ENCODE results near the gene ABHD12B. TPM values are rescaled to one million over a fixed set of nuclear protein-coding genes. Genes with fewer than 3 reads are reported as not detected.

ABHD12B gene
- total and polyA plus RNA-seq, 2 experiments from 2014 or later, result 9.0 to 52.8 TPM

DNA sequence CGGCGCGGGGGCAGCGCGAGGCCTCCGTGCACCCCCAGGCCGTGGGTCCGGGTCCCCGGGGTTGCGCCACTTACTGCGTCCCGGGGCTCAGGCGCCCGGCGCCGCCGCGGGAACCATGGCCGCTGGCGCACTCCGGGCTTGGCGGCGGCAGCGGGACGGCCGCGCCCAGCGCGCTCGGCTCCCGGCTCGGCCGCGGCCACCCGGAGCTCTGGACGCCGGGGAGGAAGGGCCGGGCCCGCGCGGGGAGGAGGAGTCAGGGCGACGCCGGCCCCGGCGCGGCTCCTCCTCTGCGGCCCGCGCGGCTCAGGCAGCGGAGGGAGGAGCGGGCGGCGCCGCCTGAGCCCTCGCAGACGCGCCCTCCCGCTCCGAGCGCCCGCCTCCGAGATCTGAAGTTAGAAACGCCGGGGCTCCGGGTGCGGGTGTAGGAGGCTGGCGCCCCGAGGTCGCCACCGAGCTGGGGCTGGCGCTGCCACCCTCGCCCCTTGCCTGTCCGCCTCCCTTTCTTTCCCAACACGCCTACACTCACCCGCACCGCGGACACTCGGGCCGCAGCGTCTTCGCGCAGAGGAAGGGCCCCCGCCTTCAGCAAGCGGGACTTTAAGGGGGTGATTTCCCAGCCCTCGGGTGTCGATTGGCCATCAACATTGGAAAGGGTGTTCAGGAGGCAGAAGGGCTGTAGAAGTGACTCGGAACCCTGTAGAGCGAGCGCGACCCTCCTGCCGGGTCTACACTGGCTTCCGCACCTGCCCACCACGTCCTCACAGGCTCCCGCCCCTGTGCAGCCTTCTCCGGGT is 40.7 kb upstream of the ABHD12B start, which contains the start of gene NIN:
TSS of gene NIN (minus strand) at position 231 of the 794 bp plus-strand sequence. CDS start 9,106 bp downstream, outside the sequence.
- peaks cover 3% of the 10 kb centered on the region; the same call in 2 of the 3 replicates for H3K36me3 Mint-ChIP-seq (ENCODE audit: low read depth)
- peak within 1 kb of the TSS; percentile 86 for H3K4me3 ChIP-seq
- ATAC-seq (peak; percentile 79), DNase-seq (ENCODE audit: low spot score) (peak; percentile 88)
- no peak within 1 kb of the TSS for H3K27ac ChIP-seq (ENCODE audit: low read depth)
- peaks cover 16% of the 10 kb centered on the region for H3F3A ChIP-seq (replicated peaks; ENCODE audit: low read depth)
- peak within 1 kb of the TSS; percentile 88 for H3K4me3 Mint-ChIP-seq
- no peaks in the 10 kb centered on the region for H3K9me2 ChIP-seq (ENCODE audit: insufficient read depth)
- peaks cover 66% of the 10 kb centered on the region for H3K27me3 Mint-ChIP-seq (ENCODE audit: insufficient read depth, low read depth, poor library complexity)
- TF ChIP-seq, protein P1, sequence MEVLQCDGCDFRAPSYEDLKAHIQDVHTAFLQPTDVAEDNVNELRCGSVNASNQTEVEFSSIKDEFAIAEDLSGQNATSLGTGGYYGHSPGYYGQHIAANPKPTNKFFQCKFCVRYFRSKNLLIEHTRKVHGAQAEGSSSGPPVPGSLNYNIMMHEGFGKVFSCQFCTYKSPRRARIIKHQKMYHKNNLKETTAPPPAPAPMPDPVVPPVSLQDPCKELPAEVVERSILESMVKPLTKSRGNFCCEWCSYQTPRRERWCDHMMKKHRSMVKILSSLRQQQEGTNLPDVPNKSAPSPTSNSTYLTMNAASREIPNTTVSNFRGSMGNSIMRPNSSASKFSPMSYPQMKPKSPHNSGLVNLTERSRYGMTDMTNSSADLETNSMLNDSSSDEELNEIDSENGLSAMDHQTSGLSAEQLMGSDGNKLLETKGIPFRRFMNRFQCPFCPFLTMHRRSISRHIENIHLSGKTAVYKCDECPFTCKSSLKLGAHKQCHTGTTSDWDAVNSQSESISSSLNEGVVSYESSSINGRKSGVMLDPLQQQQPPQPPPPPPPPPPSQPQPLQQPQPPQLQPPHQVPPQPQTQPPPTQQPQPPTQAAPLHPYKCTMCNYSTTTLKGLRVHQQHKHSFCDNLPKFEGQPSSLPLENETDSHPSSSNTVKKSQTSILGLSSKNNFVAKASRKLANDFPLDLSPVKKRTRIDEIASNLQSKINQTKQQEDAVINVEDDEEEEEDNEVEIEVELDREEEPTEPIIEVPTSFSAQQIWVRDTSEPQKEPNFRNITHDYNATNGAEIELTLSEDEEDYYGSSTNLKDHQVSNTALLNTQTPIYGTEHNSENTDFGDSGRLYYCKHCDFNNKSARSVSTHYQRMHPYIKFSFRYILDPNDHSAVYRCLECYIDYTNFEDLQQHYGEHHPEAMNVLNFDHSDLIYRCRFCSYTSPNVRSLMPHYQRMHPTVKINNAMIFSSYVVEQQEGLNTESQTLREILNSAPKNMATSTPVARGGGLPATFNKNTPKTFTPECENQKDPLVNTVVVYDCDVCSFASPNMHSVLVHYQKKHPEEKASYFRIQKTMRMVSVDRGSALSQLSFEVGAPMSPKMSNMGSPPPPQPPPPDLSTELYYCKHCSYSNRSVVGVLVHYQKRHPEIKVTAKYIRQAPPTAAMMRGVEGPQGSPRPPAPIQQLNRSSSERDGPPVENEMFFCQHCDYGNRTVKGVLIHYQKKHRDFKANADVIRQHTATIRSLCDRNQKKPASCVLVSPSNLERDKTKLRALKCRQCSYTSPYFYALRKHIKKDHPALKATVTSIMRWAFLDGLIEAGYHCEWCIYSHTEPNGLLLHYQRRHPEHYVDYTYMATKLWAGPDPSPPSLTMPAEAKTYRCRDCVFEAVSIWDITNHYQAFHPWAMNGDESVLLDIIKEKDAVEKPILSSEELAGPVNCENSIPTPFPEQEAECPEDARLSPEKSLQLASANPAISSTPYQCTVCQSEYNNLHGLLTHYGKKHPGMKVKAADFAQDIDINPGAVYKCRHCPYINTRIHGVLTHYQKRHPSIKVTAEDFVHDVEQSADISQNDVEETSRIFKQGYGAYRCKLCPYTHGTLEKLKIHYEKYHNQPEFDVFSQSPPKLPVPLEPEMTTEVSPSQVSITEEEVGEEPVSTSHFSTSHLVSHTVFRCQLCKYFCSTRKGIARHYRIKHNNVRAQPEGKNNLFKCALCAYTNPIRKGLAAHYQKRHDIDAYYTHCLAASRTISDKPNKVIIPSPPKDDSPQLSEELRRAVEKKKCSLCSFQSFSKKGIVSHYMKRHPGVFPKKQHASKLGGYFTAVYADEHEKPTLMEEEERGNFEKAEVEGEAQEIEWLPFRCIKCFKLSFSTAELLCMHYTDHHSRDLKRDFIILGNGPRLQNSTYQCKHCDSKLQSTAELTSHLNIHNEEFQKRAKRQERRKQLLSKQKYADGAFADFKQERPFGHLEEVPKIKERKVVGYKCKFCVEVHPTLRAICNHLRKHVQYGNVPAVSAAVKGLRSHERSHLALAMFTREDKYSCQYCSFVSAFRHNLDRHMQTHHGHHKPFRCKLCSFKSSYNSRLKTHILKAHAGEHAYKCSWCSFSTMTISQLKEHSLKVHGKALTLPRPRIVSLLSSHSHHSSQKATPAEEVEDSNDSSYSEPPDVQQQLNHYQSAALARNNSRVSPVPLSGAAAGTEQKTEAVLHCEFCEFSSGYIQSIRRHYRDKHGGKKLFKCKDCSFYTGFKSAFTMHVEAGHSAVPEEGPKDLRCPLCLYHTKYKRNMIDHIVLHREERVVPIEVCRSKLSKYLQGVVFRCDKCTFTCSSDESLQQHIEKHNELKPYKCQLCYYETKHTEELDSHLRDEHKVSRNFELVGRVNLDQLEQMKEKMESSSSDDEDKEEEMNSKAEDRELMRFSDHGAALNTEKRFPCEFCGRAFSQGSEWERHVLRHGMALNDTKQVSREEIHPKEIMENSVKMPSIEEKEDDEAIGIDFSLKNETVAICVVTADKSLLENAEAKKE (CRISPR knock-in tag; IDR thresholded peaks at IDR 0.05), result no peak
- TF ChIP-seq ETS1 (IDR thresholded peaks at IDR 0.05), result no peak
- TF ChIP-seq EZH2phosphoT487 (IDR thresholded peaks at IDR 0.05; ENCODE audit: unreplicated experiment), result no peak
- no peak for TF ChIP-seq JUNB (IDR thresholded peaks at IDR 0.05; ENCODE audit: unreplicated experiment)
- TF ChIP-seq, protein P2, sequence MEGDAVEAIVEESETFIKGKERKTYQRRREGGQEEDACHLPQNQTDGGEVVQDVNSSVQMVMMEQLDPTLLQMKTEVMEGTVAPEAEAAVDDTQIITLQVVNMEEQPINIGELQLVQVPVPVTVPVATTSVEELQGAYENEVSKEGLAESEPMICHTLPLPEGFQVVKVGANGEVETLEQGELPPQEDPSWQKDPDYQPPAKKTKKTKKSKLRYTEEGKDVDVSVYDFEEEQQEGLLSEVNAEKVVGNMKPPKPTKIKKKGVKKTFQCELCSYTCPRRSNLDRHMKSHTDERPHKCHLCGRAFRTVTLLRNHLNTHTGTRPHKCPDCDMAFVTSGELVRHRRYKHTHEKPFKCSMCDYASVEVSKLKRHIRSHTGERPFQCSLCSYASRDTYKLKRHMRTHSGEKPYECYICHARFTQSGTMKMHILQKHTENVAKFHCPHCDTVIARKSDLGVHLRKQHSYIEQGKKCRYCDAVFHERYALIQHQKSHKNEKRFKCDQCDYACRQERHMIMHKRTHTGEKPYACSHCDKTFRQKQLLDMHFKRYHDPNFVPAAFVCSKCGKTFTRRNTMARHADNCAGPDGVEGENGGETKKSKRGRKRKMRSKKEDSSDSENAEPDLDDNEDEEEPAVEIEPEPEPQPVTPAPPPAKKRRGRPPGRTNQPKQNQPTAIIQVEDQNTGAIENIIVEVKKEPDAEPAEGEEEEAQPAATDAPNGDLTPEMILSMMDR (conservative IDR thresholded peaks at IDR 0.05; ENCODE audit: low read depth in 2 of 2), result no peak
- TF ChIP-seq ZNF331 (CRISPR knock-in tag; IDR thresholded peaks at IDR 0.05; ENCODE audit: low read depth), result no peak
- no peak for TF ChIP-seq CREB1 (CRISPR knock-in tag; IDR thresholded peaks at IDR 0.05; ENCODE audit: low read depth)
- H3K9me3 Mint-ChIP-seq, result no peaks in the 10 kb centered on the region; the same call in 2 of the 3 replicates
- peaks cover 20% of the 10 kb centered on the region for H3K4me1 ChIP-seq (ENCODE audit: insufficient read depth)
- H3K4me1 Mint-ChIP-seq, result peaks cover 33% of the 10 kb centered on the region
- peak within 1 kb of the TSS; percentile 97 for H3K4me2 ChIP-seq
- H2AFZ ChIP-seq, result peak within 1 kb of the TSS; percentile 91
- H3K27me3 ChIP-seq (ENCODE audit: insufficient read depth), result peaks cover 81% of the 10 kb centered on the region
- H4K20me1 ChIP-seq (replicated peaks; ENCODE audit: insufficient read depth), result peaks cover 33% of the 10 kb centered on the region
- H3K79me2 ChIP-seq (replicated peaks; ENCODE audit: insufficient read depth), result peaks cover 27% of the 10 kb centered on the region
- peak within 1 kb of the TSS; percentile 81; the same call in 1 of the 2 replicates for H3K27ac Mint-ChIP-seq
- no peaks in the 10 kb centered on the region for H3K36me3 ChIP-seq (ENCODE audit: insufficient read depth)

Measured in GM23338 (cell line).